Activated CD8-positive, alpha-beta T cell treated with anti-CD3 and anti-CD28 coated beads, Interleukin-2, amount 10 ng/mL, durations not matched to agents 7 days and 5 days (primary cell): Measurements from ENCODE around the gene EIF4EBP2. TPM values are rescaled to one million over a fixed set of nuclear protein-coding genes. Genes with fewer than 3 reads are reported as not detected.

Experiments used
- ATAC-seq: fragments of 150-1000 bp; cut with Tn5 transposase; one replicate; pipeline ENCODE4 v1.10.0; 2021; ENCODE audit warnings: moderate library complexity
- CTCF ChIA-PET: fragments of 350-600 bp; sonication (Branson Sonifier 250); formaldehyde crosslinking; loops from one replicate; lab custom pipeline; 2021; ENCODE audit warnings: antibody characterized with exemption; lab: Charles Lee
- POLR2A ChIA-PET: fragments of 350-600 bp; sonication (Branson Sonifier 250); formaldehyde crosslinking; loops from one replicate; lab custom pipeline; 2021; ENCODE audit warnings: antibody characterized with exemption; lab: Charles Lee
- DNase-seq: peaks from one replicate; pipeline ENCODE4 v3.0.0-alpha.2; 2020
- H3K27ac Mint-ChIP-seq: one replicate; pipeline ENCODE4 v1.8.0; 2021; ENCODE audit warnings: mild to moderate bottlenecking, mixed read lengths
- H3K27me3 Mint-ChIP-seq: one replicate; pipeline ENCODE4 v1.8.0; 2021; ENCODE audit warnings: low read depth, mixed read lengths
- H3K36me3 Mint-ChIP-seq: one replicate; pipeline ENCODE4 v1.8.0; 2021; ENCODE audit warnings: low read depth, mixed read lengths
- H3K4me1 Mint-ChIP-seq: one replicate; pipeline ENCODE4 v1.8.0; 2021; ENCODE audit warnings: low read depth, mixed read lengths
- H3K4me3 Mint-ChIP-seq: one replicate; pipeline ENCODE4 v1.8.0; 2021; ENCODE audit warnings: mild to moderate bottlenecking, mixed read lengths
- H3K9me3 Mint-ChIP-seq: one replicate; pipeline ENCODE4 v1.8.0; 2022; ENCODE audit warnings: mixed read lengths; ENCODE audit not compliant: insufficient read depth
- total RNA-seq, 2 experiments: library from RNA; stranded (reverse); gene quantifications; one replicate each; pipeline ENCODE4 v1.2.3, GENCODE V29; 2021

Gene EIF4EBP2
- total RNA-seq, 2 experiments from 2014 or later: 58.7 to 60.8 TPM

- Mint-ChIP-seq H3K36me3 (peaks cover 38% of the 10 kb centered on the region), H3K9me3 (no peaks in the 10 kb centered on the region), H3K4me3 (no peak overlapping the region), H3K4me1 (peaks cover 37% of the 10 kb centered on the region), H3K27me3 (no peaks in the 10 kb centered on the region), H3K27ac (no peak overlapping the region)
- POLR2A ChIA-PET: no interaction called here
- no peak for ATAC-seq
- no peak for DNase-seq
- CTCF ChIA-PET: interaction anchor here (0.9 to 1.0 kb wide), 2 partner anchors 30 to 53 kb away, joined by 3 to 4 read pairs; no protein-coding TSS in a partner anchor
Measured at GRCh38 chr10:70409772-70410171, 5.8 kb downstream of the EIF4EBP2 start.

- Mint-ChIP-seq H3K27ac (no peak overlapping the region), H3K27me3 (no peaks in the 10 kb centered on the region), H3K36me3 (peaks cover 43% of the 10 kb centered on the region), H3K4me3 (no peak overlapping the region), H3K4me1 (peaks cover 35% of the 10 kb centered on the region), H3K9me3 (no peaks in the 10 kb centered on the region)
- no peak for ATAC-seq
- POLR2A ChIA-PET: no interaction called here
- no peak for DNase-seq
- CTCF ChIA-PET: interaction anchor here (1.0 kb wide), 1 partner anchor 31 kb away, joined by 3 read pairs; no protein-coding TSS in a partner anchor
Measured at GRCh38 chr10:70410608-70411007, 6.7 kb downstream of the EIF4EBP2 start.

- Mint-ChIP-seq H3K4me1 (peaks cover 35% of the 10 kb centered on the region), H3K4me3 (no peak overlapping the region), H3K27me3 (no peaks in the 10 kb centered on the region), H3K36me3 (peaks cover 42% of the 10 kb centered on the region), H3K27ac (no peak overlapping the region), H3K9me3 (no peaks in the 10 kb centered on the region)
- ATAC-seq: no peak
- DNase-seq: no peak
- ChIA-PET POLR2A (no interaction called here), CTCF (interaction anchor here (0.9 to 1.2 kb wide), 3 partner anchors 9 to 297 kb away, joined by 3 to 5 read pairs (median 3); partner anchors contain the start of gene EIF4EBP2)
Measured at GRCh38 chr10:70412356-70412755, 8.4 kb downstream of the EIF4EBP2 start.

GRCh38 chr10:70417568-70417967 is 13.6 kb downstream of the EIF4EBP2 start:
- no peaks in the 10 kb centered on the region for H3K27me3 Mint-ChIP-seq
- H3K4me1 Mint-ChIP-seq: peaks cover 25% of the 10 kb centered on the region
- POLR2A ChIA-PET: no interaction called here
- CTCF ChIA-PET: interaction anchor here (1.0 to 1.6 kb wide), 3 partner anchors 9 to 141 kb away, joined by 3 to 5 read pairs (median 3); no protein-coding TSS in a partner anchor
- ATAC-seq (no peak), DNase-seq (no peak)
- no peak overlapping the region for H3K27ac Mint-ChIP-seq
- no peak overlapping the region for H3K4me3 Mint-ChIP-seq
- no peaks in the 10 kb centered on the region for H3K9me3 Mint-ChIP-seq
- H3K36me3 Mint-ChIP-seq: peaks cover 48% of the 10 kb centered on the region

- no peak overlapping the region for H3K27ac Mint-ChIP-seq
- no peak overlapping the region for H3K4me3 Mint-ChIP-seq
- H3K36me3 Mint-ChIP-seq: peaks cover 55% of the 10 kb centered on the region
- ChIA-PET POLR2A (no interaction called here), CTCF (interaction anchor here (1.4 to 1.6 kb wide), 2 partner anchors 14 to 141 kb away, joined by 3 to 5 read pairs; no protein-coding TSS in a partner anchor)
- no peaks in the 10 kb centered on the region for H3K27me3 Mint-ChIP-seq
- H3K4me1 Mint-ChIP-seq: peaks cover 24% of the 10 kb centered on the region
- DNase-seq (no peak), ATAC-seq (no peak)
- no peaks in the 10 kb centered on the region for H3K9me3 Mint-ChIP-seq
Measured at GRCh38 chr10:70418229-70418628, 14.3 kb downstream of the EIF4EBP2 start.

- no peak overlapping the region for H3K27ac Mint-ChIP-seq
- POLR2A ChIA-PET: no interaction called here
Measured at GRCh38 chr10:70418713-70419112, 14.8 kb downstream of the EIF4EBP2 start.

GRCh38 chr10:70424320-70424719 is 20.4 kb downstream of the EIF4EBP2 start:
- no peak for DNase-seq
- peaks cover 69% of the 10 kb centered on the region for H3K36me3 Mint-ChIP-seq

More at GRCh38 chr10:70418713-70419112, 14.8 kb downstream of the EIF4EBP2 start:
- DNase-seq (no peak), ATAC-seq (no peak)
- CTCF ChIA-PET: interaction anchor here (1.6 kb wide), 1 partner anchor 13 kb away, joined by 5 read pairs; no protein-coding TSS in a partner anchor
- Mint-ChIP-seq H3K9me3 (no peaks in the 10 kb centered on the region), H3K4me3 (no peak overlapping the region), H3K27me3 (no peaks in the 10 kb centered on the region), H3K36me3 (peaks cover 58% of the 10 kb centered on the region), H3K4me1 (peaks cover 24% of the 10 kb centered on the region)

GRCh38 chr10:70425096-70425495 is 21.2 kb downstream of the EIF4EBP2 start:
- Mint-ChIP-seq H3K4me1 (no peaks in the 10 kb centered on the region), H3K27ac (no peak overlapping the region), H3K9me3 (no peaks in the 10 kb centered on the region), H3K36me3 (peaks cover 66% of the 10 kb centered on the region), H3K4me3 (no peak overlapping the region), H3K27me3 (no peaks in the 10 kb centered on the region)
- no peak for ATAC-seq
- CTCF ChIA-PET: interaction anchor here (1.3 to 2.1 kb wide), 4 partner anchors 13 to 204 kb away, joined by 4 to 10 read pairs (median 6); partner anchors contain the start of gene EIF4EBP2
- DNase-seq: no peak
- POLR2A ChIA-PET: no interaction called here

More at GRCh38 chr10:70424320-70424719, 20.4 kb downstream of the EIF4EBP2 start:
- no peak for ATAC-seq
- CTCF ChIA-PET: interaction anchor here (1.0 to 2.1 kb wide), 4 partner anchors 20 to 203 kb away, joined by 3 to 10 read pairs (median 6); partner anchors contain the start of gene EIF4EBP2
- no peaks in the 10 kb centered on the region for H3K27me3 Mint-ChIP-seq
- H3K27ac Mint-ChIP-seq: no peak overlapping the region
- H3K4me1 Mint-ChIP-seq: no peaks in the 10 kb centered on the region
- POLR2A ChIA-PET: no interaction called here
- H3K9me3 Mint-ChIP-seq: no peaks in the 10 kb centered on the region
- no peak overlapping the region for H3K4me3 Mint-ChIP-seq

GRCh38 chr10:70426823-70427222 is 22.9 kb downstream of the EIF4EBP2 start:
- Mint-ChIP-seq H3K4me3 (no peak overlapping the region), H3K36me3 (peaks cover 54% of the 10 kb centered on the region), H3K27ac (no peak overlapping the region), H3K9me3 (no peaks in the 10 kb centered on the region), H3K27me3 (no peaks in the 10 kb centered on the region), H3K4me1 (peaks cover under 1% of the 10 kb centered on the region)
- ChIA-PET POLR2A (interaction anchor here (1.6 kb wide), 1 partner anchor 23 kb away, joined by 4 read pairs; the partner anchor contains the start of gene EIF4EBP2), CTCF (interaction anchor here (1.1 to 1.6 kb wide), 2 partner anchors 9 to 24 kb away, joined by 3 to 6 read pairs; partner anchors contain the start of gene EIF4EBP2)
- DNase-seq (no peak), ATAC-seq (no peak)

- Mint-ChIP-seq H3K4me1 (peaks cover 22% of the 10 kb centered on the region), H3K27me3 (no peaks in the 10 kb centered on the region), H3K4me3 (no peak overlapping the region), H3K27ac (no peak overlapping the region), H3K9me3 (no peaks in the 10 kb centered on the region), H3K36me3 (peaks cover 16% of the 10 kb centered on the region)
- ChIA-PET CTCF (interaction anchor here (1.1 to 2.5 kb wide), 5 partner anchors 13 to 106 kb away, joined by 3 to 11 read pairs (median 4); no protein-coding TSS in a partner anchor), POLR2A (interaction anchor here (0.7 to 1.6 kb wide), 2 partner anchors 11 to 440 kb away, joined by 3 read pairs; partner anchors contain the start of gene NODAL)
- no peak for DNase-seq
- ATAC-seq: no peak
Measured at GRCh38 chr10:70430493-70431445, 26.8 kb downstream of the EIF4EBP2 start.

- ATAC-seq: no peak
- CTCF ChIA-PET: interaction anchor here (0.7 to 2.5 kb wide), 5 partner anchors 14 to 68 kb away, joined by 3 to 11 read pairs (median 5); no protein-coding TSS in a partner anchor
- no peak for DNase-seq
- H3K36me3 Mint-ChIP-seq: peaks cover 11% of the 10 kb centered on the region
- no peaks in the 10 kb centered on the region for H3K9me3 Mint-ChIP-seq
- peak overlapping the region; percentile 44 for H3K4me3 Mint-ChIP-seq
- no peak overlapping the region for H3K27ac Mint-ChIP-seq
- POLR2A ChIA-PET: interaction anchor here (0.9 to 1.6 kb wide), 2 partner anchors 10 kb away, joined by 3 read pairs; partner anchors contain the start of gene NODAL
- H3K27me3 Mint-ChIP-seq: peaks cover 3% of the 10 kb centered on the region
- H3K4me1 Mint-ChIP-seq: peaks cover 22% of the 10 kb centered on the region
Measured at GRCh38 chr10:70432101-70432500, 28.2 kb downstream of the EIF4EBP2 start.
